KBM-7 (cell line): ENCODE data around the gene JARID2.
A peak's percentile ranks its signal among the peaks of the same experiment; 100 is the strongest.

Experiments used
- DNase-seq: peaks from one replicate; pipeline ENCODE4 v3.0.0-alpha.2; 2015
- in situ Hi-C: fragments of 300-500 bp; cut with MboI; formaldehyde crosslinking; loops from 2 replicates; pipeline ENCODE4 v1.14.3; 2020; ENCODE audit warnings: low sequenced_read_pairs, low pct_unique_long_range_greater_than_20kb, mixed read lengths

Gene JARID2

GRCh38 chr6:15260099-15260821, 14.4 kb downstream of the JARID2 start:
- DNase-seq = no peak
- in situ Hi-C loops = no loop called here

DNA sequence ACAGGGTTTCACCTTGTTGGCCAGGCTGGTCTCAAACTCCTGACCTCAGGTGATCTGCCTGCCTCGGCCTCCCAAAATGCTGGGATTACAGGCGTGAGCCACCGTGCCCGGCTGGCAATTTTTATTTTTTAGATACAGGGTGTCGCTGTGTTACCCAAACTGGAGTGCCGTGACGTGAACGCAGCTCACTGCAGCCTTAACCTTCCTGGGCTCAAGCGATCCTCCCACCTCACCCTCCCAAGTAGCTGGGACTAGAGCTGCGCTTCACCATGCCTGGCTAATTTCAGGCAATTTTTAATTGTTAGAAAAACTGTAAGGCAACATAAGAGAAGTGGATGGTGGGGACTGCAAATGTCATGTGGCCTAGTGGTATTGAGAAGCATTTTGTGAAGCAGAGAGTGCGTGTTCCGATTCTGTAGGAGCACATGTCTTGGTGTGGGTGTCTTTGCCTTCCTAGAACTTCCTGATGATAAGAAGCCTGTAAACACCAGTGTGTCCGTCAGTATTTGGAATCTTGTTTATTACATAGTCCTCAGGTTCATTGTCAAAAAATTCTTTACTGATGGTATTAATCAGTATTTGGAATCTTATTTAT, 18.0 kb downstream of the JARID2 start:
- DNase-seq = no peak
- in situ Hi-C loops = no loop called here

- no peak for DNase-seq
- in situ Hi-C loops = no loop called here
Observed at GRCh38 chr6:15264412-15264811, 18.5 kb downstream of the JARID2 start.

- no peak for DNase-seq
- in situ Hi-C loops = no loop called here
Observed at GRCh38 chr6:15264902-15265761, 19.3 kb downstream of the JARID2 start.

DNA sequence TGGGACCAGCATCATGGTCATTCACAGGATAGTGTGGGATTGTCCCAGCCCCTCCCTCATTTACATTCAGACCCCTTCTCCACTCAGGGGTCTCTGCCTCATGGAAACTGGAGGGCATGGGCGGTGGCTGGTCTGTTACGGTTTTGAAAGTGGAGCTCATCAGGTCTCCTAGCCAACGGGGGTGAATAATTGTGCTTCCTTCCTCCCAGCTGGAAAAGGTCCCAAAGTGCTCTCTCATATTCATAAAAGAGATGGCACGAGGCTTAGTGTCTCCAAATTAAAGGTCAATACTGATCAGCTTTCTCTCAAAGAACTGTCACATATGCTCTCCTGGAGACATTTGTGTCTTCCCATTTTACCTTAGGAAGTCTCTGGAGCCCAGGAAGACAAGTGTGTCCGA, 19.9 kb downstream of the JARID2 start:
- in situ Hi-C loops = no loop called here
- no peak for DNase-seq

- in situ Hi-C loops = no loop called here
- DNase-seq = peak; percentile 78
Observed at GRCh38 chr6:15266423-15266996, 20.6 kb downstream of the JARID2 start.

DNA sequence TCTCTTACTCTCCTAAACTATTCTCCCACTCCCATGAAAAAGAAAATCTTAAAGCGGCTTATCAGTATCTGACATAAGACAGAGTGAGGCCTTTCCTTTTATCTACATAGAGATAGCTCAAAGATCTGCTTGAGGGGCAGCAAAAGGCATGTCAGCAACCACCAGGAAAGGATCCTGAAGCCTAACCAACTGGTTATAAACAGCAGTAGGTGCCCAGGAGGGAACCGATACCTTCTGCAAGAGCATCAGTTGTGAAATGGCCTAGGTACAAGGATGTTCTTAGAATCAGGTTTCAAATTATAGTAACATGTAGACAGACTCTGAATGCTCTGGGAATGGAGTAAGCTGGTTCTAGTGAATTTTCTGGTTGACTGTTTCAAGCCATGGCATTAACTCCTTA, 21.4 kb downstream of the JARID2 start:
- in situ Hi-C loops = no loop called here
- no peak for DNase-seq

DNA sequence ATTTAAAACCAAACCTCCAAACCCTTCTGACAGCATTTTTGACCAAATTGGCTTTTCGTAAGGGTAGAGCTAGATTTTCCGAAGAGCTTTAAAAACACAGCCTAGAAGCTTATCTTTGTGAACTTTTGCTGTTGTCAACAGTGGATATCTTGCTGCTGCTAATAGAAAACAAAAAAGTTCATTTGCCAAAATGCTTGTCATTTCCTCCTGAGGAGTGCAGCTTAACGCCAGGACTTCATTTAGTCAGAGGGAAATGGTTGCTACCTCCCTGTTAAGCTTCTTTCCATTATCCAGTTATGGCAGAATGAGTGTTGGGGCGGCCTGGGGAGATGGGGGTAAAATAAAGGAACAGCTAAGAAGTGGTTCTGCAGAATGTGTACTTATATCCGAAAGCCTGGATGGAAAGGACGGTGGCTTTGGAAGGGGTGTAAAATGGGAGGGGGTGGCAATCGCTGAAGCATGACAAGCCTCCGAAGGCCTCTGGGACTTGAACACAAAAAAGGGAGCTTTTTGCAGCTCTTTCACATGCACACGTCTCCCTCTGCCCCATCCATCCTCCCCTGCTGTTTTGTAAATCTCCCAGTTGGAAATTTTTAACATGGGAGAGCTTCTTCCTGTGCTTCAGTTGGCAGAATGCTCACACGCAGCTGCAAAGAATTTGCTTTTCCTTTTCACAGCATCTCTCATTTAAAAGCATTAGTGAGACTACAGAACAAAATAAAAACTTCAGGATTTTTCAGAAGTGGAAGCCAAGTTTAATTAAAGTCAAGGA, 22.5 kb downstream of the JARID2 start:
- DNase-seq = no peak
- in situ Hi-C loops = no loop called here

GRCh38 chr6:15269011-15269410, 23.1 kb downstream of the JARID2 start:
- no peak for DNase-seq

GRCh38 chr6:15269619-15270018, 23.8 kb downstream of the JARID2 start:
- no peak for DNase-seq
- in situ Hi-C loops = no loop called here

More at GRCh38 chr6:15269011-15269410, 23.1 kb downstream of the JARID2 start:
- in situ Hi-C loops = no loop called here

GRCh38 chr6:15270402-15270801, 24.5 kb downstream of the JARID2 start:
- no peak for DNase-seq
- in situ Hi-C loops = no loop called here

GRCh38 chr6:15272562-15272961, 26.7 kb downstream of the JARID2 start:
- no peak for DNase-seq
- in situ Hi-C loops = no loop called here

GRCh38 chr6:15274692-15275387, 29.0 kb downstream of the JARID2 start:
- DNase-seq = no peak
- in situ Hi-C loops = no loop called here

DNA sequence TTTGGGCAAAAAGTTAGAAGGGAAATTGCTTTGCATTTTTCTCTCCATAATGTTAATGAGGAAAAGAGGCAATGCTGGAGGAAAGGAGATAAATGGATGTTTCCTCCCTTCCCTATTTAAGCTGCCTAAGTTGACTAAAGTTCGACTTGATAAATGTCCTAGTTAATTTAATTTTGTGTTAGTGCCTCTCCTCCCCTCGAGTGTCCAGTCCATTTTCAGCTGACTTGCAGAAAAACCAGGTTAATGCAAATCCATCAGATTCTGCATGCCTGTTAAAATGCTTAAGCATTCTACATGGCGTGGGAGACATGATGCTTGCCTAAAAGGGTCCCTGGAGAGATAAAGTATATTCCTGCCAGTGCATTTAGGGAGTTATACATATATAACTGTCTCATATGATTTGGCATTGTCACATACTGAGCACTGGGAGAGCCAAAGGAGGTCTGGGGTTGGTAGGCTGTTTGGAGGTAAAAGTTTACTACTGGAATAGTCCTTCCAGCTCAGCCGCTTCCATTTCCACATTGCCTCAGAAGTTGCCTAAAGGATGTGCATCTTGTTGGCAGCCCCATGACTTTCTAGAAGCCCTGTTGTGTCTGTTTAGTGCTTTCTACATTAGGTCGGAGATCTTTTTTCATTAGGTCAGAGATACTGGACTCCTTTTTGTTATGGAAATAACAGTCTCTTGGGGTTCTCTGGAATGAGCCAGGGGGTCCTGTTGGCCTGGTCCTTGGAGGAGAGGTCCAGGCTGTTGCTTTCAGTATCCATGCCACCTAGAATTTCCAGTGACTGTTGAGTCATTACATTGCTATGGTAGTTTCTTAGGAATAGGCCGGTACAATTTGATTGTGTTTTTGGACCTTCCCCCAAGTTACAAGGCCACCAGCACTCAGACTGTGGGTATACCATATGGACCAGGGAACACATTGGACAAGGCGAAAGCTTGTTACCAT, 30.4 kb downstream of the JARID2 start:
- in situ Hi-C loops = no loop called here
- no peak for DNase-seq

GRCh38 chr6:15279047-15279661, 33.3 kb downstream of the JARID2 start:
- in situ Hi-C loops = no loop called here
- no peak for DNase-seq

GRCh38 chr6:15280028-15280427, 34.2 kb downstream of the JARID2 start:
- DNase-seq = no peak
- in situ Hi-C loops = no loop called here

DNA sequence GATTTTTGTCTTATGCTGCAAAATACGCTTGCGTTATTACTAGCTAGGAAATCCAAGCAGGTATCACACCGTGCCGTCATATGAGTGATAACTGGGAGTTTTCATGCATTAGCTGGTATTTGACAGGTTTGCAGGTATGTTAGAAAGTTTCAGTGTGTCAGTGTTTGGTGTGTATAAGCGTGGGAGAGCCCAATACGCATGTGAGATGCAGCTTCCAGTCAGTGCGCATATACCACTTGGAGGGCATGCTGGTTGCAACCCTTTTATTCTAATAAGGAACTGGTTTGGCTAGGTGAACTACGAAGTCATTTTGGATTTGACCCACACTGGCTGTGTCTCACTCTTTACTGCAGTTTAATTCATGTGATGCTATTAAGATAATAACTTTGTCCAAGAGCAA, 35.1 kb downstream of the JARID2 start:
- no peak for DNase-seq
- in situ Hi-C loops = no loop called here
